HG02610 (cell line): ENCODE measurements around the gene PRR19.

Source experiments
- ATAC-seq: cut with Tn5 transposase; IDR thresholded peaks from one replicate; pipeline ENCODE4 v1.9.1; 2021; ENCODE audit warnings: mild to moderate bottlenecking, moderate library complexity; ENCODE audit not compliant: unreplicated experiment

PRR19 gene

GRCh38 chr19:42293948-42294347 is 8.0 kb upstream of the PRR19 start:
- no peak for ATAC-seq

GRCh38 chr19:42294471-42295137 is 7.3 kb upstream of the PRR19 start:
- no peak for ATAC-seq

GRCh38 chr19:42295342-42295741 is 6.6 kb upstream of the PRR19 start:
- ATAC-seq: no peak

- ATAC-seq: no peak
Observed at GRCh38 chr19:42295831-42296525, 6.0 kb upstream of the PRR19 start.

- ATAC-seq: no peak
Observed at GRCh38 chr19:42297039-42297438, 4.9 kb upstream of the PRR19 start.

- no peak for ATAC-seq
Observed at GRCh38 chr19:42303101-42303464, 1.2 kb downstream of the PRR19 start.

- no peak for ATAC-seq
Observed at GRCh38 chr19:42303876-42304275, 1.9 kb downstream of the PRR19 start.

- no peak for ATAC-seq
Observed at GRCh38 chr19:42306646-42307045, 4.7 kb downstream of the PRR19 start.

GRCh38 chr19:42309686-42310085 is 7.8 kb downstream of the PRR19 start:
- no peak for ATAC-seq

- no peak for ATAC-seq
Observed at GRCh38 chr19:42311657-42312056, 9.7 kb downstream of the PRR19 start.

- no peak for ATAC-seq
Observed at GRCh38 chr19:42312370-42312769, 10.4 kb downstream of the PRR19 start.

GRCh38 chr19:42313096-42313839 is 11.3 kb downstream of the PRR19 start, which contains the start of gene TMEM145:
Gene TMEM145, plus strand, starts transcription at chr19:42313309. Its CDS starts 68 bp downstream, at chr19:42313377.
- no peak for ATAC-seq

- ATAC-seq: no peak
Observed at GRCh38 chr19:42313840-42314755, 12.2 kb downstream of the PRR19 start.

GRCh38 chr19:42315024-42315423 is 13.1 kb downstream of the PRR19 start:
- no peak for ATAC-seq

- ATAC-seq: no peak
Observed at GRCh38 chr19:42316223-42317211, 14.6 kb downstream of the PRR19 start.

- no peak for ATAC-seq
Observed at GRCh38 chr19:42317535-42317934, 15.6 kb downstream of the PRR19 start.

- no peak for ATAC-seq
Observed at GRCh38 chr19:42322305-42322704, 20.4 kb downstream of the PRR19 start.

GRCh38 chr19:42323473-42323851 is 21.5 kb downstream of the PRR19 start:
- ATAC-seq: no peak

- no peak for ATAC-seq
Observed at GRCh38 chr19:42323852-42324654, 22.1 kb downstream of the PRR19 start.
